ENCODE measurements around the gene ERCC8.
"Not testable (repeated sequence)": the region's sequence is repeated elsewhere in the genome, so short reads cannot be mapped to it uniquely, and the experiment has no call there.

The ERCC8 gene

GRCh38 chr5:60903356-60903755 lies 41.5 kb downstream of the ERCC8 start:
- no peak for DNase-seq

GRCh38 chr5:60896991-60897390 lies 47.9 kb downstream of the ERCC8 start:
- no peak for DNase-seq

DNA sequence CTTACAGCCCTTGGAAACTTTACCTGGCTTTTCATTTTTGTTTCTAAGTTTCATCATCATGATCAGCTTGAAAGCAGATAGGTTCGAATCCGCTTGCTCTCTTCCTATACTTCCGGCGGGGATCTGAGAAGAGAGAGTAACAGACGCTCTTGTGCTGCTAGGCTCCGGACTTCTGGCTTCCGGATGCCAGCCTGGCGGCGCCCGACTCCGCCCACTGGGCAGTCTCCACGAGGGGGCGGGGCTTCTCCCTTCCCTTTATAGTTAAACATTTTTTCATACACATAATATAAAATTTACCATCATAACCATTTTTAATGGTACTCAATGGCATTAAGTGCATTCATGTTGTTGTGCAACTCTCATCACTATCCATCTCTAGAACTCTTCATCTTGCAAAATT lies 51.3 kb downstream of the ERCC8 start:
- no peak for DNase-seq

GRCh38 chr5:60891667-60892066 lies 53.2 kb downstream of the ERCC8 start:
- no peak for DNase-seq

DNA sequence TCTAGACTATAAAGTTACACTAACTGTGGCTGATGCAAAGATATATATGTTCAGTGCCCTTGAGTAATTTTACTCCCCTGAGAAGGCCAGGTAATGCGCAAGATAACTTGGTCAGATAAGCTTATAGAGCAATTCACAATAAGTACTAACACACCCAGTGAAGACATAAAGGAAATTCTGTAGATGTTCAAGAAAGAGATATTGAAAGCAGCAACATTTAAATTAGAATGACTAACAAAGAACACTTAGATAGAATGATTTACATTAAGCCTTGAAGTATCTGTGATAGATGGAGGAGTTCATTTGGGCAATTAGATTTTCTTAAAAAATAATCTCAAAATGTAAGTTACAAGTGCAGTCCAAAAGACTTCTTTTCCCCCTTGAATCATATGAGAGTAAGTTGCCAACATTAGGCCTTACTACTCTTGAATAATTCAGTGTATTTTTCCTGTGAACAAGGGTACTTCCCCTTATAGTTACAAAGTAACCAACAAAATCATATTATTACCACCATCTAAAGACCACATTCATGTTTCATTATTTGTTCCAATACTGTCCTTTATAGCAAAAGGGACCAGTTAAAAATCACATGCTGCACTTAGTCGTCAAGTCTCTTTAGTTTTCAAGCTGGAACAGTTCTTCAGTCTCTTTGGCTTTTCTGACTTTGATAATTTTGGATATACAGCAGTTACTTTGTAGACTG lies 56.4 kb downstream of the ERCC8 start:
- DNase-seq = no peak

DNA sequence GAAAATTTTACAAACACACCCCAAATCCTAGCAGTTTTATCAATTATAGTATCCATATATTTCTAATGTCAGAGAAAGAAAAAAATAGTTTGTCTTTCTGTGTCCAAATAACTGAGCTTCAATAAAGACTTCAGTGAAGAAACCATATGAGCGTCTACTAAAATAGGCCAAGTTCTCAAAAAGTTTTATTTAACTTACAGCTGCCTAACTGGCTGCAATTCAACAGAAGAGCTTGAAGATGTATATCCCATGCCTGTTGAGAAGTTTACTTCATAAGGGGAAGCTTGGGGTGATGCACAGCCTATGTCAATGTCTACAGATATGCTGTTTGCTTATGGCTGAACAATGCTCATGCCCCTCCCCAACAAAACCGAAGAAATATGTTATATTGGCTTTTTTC lies 57.1 kb downstream of the ERCC8 start:
- DNase-seq = no peak

DNA sequence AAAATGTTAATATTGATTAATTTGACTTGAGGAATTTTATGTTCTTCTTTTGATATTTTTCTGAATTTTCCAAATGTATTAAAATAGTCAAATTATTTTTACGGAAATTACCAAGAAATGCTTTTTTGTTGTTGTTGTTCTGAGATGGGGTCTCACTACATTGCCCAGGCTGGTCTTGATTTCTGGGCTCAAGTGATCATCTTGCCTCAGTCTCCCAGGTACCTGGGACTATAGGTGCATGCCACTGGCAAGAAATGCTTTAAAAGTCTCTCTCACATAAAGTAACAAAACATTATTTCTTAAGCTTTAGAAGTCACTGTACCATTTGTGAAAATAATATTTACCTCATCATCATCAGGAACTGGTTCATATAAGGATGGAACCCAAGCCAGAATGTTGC lies 57.8 kb downstream of the ERCC8 start:
- no peak for DNase-seq

GRCh38 chr5:60886158-60886557 lies 58.7 kb downstream of the ERCC8 start:
- no peak for DNase-seq

DNA sequence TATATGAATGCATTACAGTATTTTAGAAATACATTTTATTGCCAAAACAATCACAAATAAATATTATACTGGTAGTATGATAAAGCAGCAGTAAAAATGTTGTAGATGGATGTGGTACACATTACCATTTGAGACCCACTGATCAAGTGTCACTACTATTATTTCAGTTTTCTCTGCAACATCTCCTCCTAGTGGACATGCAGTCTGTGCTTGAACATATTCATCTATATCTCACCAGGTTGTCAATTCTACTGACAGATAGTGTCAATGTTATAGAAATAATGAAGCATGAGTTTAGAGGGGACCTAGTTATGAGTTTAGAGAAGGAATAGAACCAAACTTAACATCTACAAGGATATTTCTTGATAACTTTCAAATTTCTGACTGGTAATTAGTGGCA lies 61.6 kb downstream of the ERCC8 start:
- no peak for DNase-seq

DNA sequence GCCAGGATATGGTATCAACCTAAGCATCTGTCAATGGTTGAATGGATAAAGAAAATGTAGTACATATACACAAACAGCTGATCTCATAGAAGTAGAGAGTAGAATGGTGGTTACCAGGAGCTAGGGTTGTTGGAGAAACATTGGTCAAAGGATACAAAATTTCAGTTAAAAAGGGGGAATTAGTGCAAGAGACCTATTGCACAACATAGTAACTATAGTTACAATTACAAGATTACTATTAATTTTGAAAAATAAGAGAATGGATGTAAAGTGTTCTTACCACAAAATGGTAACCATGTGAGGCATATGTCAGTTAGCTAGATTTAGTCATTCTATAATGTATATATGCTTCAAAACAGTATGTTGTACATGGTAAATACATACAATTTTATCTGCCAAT lies 72.0 kb downstream of the ERCC8 start:
- DNase-seq = no peak

GRCh38 chr5:60870857-60871256 lies 74.0 kb downstream of the ERCC8 start:
- DNase-seq = no peak

DNA sequence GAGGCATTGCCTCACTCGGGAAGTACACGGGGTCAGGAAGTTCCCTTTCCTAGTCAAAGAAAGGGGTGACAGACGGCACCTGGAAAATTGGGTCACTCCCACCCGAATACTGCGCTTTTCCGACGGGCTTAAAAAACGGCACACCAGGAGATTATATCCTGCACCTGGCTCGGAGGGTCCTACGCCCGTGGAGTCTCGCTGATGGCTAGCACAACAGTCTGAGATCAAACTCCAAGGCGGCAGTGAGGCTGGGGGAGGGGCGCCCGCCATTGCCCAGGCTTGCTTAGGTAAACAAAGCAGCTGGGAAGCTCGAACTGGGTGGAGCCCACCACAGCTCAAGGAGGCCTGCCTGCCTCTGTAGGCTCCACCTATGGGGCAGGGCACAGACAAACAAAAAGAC lies 84.3 kb downstream of the ERCC8 start:
- not testable (repeated sequence) for DNase-seq

- DNase-seq = no peak
Measured at GRCh38 chr5:60856066-60856465, 88.8 kb downstream of the ERCC8 start.

DNA sequence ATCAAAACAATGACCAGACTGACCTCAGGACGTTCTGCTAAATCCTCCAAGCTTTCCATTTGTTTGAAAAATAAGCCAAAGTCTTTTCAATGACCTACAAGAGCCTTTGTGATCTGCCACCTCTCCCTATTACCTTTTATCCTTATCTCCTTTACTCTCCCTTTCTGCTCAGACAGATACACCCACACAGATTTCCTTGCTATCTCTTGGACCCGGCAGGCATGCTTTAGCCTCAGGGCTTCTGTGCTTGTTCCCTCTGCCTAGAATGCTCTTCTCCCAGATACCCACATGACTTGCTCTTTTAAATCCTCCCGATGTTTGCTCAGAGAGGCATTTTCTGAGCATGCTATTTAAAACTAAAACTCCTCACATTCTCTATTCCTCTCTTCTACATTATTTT lies 91.9 kb downstream of the ERCC8 start:
- DNase-seq = no peak

DNA sequence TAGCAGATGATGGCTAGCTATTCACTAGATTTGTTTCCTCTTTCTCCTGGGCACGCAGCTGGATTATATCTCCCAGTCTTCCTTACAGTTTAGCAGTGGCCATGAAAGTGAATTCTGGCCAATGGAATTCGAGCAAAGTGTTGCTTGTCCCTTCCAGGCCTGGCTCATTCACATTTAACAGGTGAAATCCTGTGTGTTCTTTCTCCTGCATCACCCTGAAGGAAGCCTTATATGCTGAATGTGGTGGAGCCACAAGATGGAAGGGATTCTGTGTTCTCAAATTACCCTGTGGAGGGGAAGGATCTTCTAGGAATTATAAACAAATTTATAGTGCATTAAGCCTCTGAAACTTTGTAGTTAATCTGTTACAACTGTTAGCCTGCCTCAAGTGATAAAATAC lies 92.6 kb downstream of the ERCC8 start:
- no peak for DNase-seq

- no peak for DNase-seq
Measured at GRCh38 chr5:60851626-60852025, 93.2 kb downstream of the ERCC8 start.

DNA sequence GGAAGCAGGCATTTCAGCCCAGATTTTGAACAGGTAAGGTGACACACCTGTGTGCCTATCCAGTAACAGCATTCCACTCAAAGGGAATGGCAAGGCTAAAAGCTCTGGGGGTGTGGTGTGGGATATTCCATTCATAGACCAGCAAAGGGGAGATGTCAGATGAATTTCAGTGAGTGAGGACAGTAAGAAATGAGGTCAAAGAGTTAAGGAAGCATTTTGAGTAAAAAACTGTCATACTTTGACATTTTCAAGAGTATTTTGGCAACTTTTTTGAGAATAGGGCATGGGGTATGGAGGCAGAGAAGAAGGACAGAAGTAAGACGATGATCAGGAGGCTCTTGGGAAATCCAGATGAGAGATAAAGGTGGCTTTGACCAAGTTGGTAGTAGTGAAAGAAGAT lies 98.6 kb downstream of the ERCC8 start:
- DNase-seq = no peak

- peak; percentile 58 for DNase-seq
Measured at GRCh38 chr5:60843936-60844905, 100.6 kb downstream of the ERCC8 start, which contains the start of gene ELOVL7. TSS of gene ELOVL7 (minus strand) at chr5:60844269. CDS start at chr5:60787397, 56,872 bp downstream.

DNA sequence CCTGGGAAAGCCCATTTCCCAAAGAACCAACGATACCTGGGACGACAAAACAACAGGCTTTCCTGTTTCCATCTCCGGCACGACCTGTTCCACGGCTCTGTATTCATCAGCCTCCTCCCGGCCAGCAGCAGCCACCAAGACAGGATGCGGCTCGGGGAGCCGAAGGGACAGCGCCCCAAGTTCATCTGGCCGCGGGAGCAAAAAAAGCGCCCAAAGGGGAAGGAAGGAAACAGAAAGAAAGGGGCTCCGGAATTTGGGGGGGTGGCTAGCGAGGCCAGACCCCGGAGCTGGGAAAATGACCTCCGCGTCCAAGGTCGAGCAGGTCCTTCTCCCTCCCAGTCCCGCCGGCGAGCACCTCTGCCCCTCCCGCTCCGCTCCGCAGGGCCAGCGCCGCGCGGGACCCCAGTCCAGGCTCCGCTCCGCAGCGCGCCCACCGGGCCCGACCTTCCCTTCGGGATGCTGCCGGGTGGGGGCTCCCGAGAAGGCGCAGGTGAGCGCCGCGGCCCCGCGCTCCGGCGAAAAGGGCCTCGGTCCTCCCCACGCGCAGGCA lies 101.4 kb downstream of the ERCC8 start:
- DNase-seq = peak; percentile 28

DNA sequence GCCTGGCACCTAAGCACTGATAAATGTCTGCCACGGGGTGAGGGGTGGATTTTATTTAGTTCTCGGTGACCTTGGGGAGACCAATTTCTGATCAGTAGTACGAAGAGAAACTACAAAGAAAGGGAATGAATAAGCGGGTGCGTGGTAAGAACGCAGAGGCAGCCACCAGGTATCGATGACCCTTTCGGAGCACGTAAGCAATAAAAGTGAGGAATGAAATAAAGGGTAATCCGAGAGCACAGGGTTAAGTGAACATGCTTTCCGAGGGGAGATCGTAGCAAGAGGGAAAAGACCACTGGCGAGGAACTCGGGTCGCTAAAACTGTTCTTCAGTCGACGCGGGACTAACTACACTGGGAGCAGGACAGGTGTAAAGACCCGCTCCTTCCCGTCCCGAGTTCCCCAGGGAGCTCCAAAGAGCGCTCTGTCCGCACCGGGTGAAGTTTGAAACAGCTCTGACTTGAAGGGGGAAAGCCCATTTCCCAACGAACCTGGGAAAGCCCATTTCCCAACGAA lies 101.9 kb downstream of the ERCC8 start:
- DNase-seq = no peak

DNA sequence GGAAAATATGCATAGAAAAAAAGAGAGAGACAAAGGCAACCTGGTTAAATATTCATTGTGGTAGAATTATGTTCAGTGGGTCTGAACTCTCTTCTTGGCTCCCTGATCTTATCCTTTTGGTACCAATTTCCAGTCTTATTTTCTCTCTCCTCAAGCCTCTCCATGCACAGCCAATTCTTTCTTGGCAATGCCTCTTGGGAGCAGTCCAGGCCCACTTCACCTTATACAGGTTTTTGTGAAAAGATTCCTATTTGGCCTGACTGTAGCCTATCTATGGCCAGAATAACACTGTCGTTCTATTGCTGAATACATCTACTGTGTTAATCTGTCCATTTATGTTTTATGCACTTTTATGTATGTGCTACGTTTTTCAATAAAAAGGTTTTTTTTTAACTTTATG lies 103.5 kb downstream of the ERCC8 start:
- no peak for DNase-seq

GRCh38 chr5:60836131-60836530 lies 108.7 kb downstream of the ERCC8 start:
- no peak for DNase-seq

- no peak for DNase-seq
Measured at GRCh38 chr5:60835554-60835953, 109.3 kb downstream of the ERCC8 start.

GRCh38 chr5:60833520-60833919 lies 111.3 kb downstream of the ERCC8 start:
- no peak for DNase-seq

Measured in left hindlimb (tissue), 1 donor.